Measurements from ENCODE around the gene PCBD2. TPM values are rescaled to one million over a fixed set of nuclear protein-coding genes. Genes with fewer than 3 reads are reported as not detected.

The PCBD2 gene
- polyA plus RNA-seq, 3 donors = 9.0 to 12.6 (median 9.0) TPM

DNA sequence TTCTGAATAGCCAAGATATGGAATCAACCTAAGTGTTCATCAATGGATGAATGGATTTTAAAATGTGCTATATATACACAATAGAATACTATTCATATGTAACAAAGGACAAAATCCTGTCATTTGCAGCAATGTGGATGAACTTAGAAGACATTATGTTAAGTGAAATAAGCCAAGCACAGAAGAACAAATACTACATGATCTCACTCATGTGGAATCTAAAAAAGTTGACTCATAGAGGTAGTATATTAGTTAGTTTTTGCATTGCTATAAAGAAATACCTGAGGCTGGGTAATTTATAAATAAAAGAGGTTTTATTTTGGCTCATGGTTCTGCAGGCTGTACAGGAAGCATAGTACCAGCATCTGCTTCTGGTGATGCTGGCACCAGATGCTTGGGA lies 70.9 kb downstream of the PCBD2 start:
- peaks cover 25 to 41% (median 33%) of the 10 kb centered on the region in 7 donors for H3K9me3 Mint-ChIP-seq
- no peaks in the 10 kb centered on the region for H4K20me1 ChIP-seq (ENCODE audit: insufficient read depth, low read length)
- H3K4me3 ChIP-seq (replicated peaks in 1 of 3; ENCODE audit: low read depth in 2 of 3, low read length in 3 of 3) = no peak overlapping the region
- H3K27ac Mint-ChIP-seq = no peak overlapping the region
- H3K36me3 Mint-ChIP-seq = peaks cover 19 to 31% of the 10 kb centered on the region in 2 donors
- no peak overlapping the region for H2AFZ ChIP-seq (ENCODE audit: insufficient read depth, low read depth, low read length, poor library complexity, severe bottlenecking)
- DNase-seq = no peak
- no peak overlapping the region for H3K4me3 Mint-ChIP-seq
- no peak overlapping the region for H3K27ac ChIP-seq (ENCODE audit: low read depth in 1 of 2, low read length in 2 of 2)
- H3K9me3 ChIP-seq (replicated peaks in 1 of 2; ENCODE audit: control insufficient read depth in 1 of 2, insufficient read depth in 1 of 2, low read length in 2 of 2) = peaks cover 28% of the 10 kb centered on the region in 2 donors
- no peaks in the 10 kb centered on the region for H3K4me1 ChIP-seq (ENCODE audit: control insufficient read depth in 1 of 2, insufficient read depth in 2 of 2, low read length in 2 of 2)
- no peak overlapping the region for H3K9ac ChIP-seq (ENCODE audit: insufficient read depth, low read length, poor library complexity, severe bottlenecking)
- no peaks in the 10 kb centered on the region for H3K79me2 ChIP-seq (ENCODE audit: insufficient read depth, low read length)
- no peak overlapping the region for H3K4me2 ChIP-seq (replicated peaks; ENCODE audit: extremely low read depth, low read length, poor library complexity, severe bottlenecking)
- peaks cover 3 to 5% (median 3%) of the 10 kb centered on the region in 3 donors for H3K27me3 Mint-ChIP-seq (ENCODE audit: low read depth in 3 of 3)
- intact Hi-C loops (cut with micrococcal nuclease) = no loop called here
- no peaks in the 10 kb centered on the region for H3K27me3 ChIP-seq (ENCODE audit: control insufficient read depth in 2 of 2, insufficient read depth in 2 of 2, low read length in 2 of 2)
- peaks cover 0 to 6% of the 10 kb centered on the region in 2 donors for H3K36me3 ChIP-seq (replicated peaks in 1 of 2; ENCODE audit: control insufficient read depth in 1 of 2, insufficient read depth in 2 of 2, low read length in 2 of 2)
- no peaks in the 10 kb centered on the region for H3K4me1 Mint-ChIP-seq
- TF ChIP-seq, protein P1, sequence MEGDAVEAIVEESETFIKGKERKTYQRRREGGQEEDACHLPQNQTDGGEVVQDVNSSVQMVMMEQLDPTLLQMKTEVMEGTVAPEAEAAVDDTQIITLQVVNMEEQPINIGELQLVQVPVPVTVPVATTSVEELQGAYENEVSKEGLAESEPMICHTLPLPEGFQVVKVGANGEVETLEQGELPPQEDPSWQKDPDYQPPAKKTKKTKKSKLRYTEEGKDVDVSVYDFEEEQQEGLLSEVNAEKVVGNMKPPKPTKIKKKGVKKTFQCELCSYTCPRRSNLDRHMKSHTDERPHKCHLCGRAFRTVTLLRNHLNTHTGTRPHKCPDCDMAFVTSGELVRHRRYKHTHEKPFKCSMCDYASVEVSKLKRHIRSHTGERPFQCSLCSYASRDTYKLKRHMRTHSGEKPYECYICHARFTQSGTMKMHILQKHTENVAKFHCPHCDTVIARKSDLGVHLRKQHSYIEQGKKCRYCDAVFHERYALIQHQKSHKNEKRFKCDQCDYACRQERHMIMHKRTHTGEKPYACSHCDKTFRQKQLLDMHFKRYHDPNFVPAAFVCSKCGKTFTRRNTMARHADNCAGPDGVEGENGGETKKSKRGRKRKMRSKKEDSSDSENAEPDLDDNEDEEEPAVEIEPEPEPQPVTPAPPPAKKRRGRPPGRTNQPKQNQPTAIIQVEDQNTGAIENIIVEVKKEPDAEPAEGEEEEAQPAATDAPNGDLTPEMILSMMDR (IDR thresholded peaks at IDR 0.05) = no peak

DNA sequence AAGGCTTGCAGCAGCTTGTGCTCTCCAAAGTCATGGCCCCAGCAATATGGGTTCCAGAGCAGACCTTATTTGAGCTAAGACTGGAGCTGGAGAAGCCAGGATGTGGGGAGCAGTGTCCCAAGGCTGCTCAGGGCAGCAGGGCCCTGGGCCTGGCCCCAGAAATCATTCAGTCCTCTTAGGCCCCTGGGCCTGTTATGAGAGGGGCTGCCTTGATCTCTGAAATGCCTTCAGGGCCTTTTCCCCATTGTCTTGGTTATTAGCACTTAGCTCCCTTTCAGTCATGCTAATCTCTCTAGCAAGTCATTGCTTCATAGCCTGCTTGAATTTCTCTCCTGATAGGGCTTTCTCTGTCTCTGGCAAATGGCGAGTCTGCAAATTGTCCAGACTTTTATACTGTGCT lies 71.9 kb downstream of the PCBD2 start:
- Histone ChIP-seq H3K36me3 (replicated peaks in 1 of 2; ENCODE audit: control insufficient read depth in 1 of 2, insufficient read depth in 2 of 2, low read length in 2 of 2) (peaks cover 0 to 6% of the 10 kb centered on the region in 2 donors), H2AFZ (ENCODE audit: insufficient read depth, low read depth, low read length, poor library complexity, severe bottlenecking) (no peak overlapping the region), H3K4me1 (ENCODE audit: control insufficient read depth in 1 of 2, insufficient read depth in 2 of 2, low read length in 2 of 2) (no peaks in the 10 kb centered on the region), H3K79me2 (ENCODE audit: insufficient read depth, low read length) (no peaks in the 10 kb centered on the region), H3K27me3 (ENCODE audit: control insufficient read depth in 2 of 2, insufficient read depth in 2 of 2, low read length in 2 of 2) (no peaks in the 10 kb centered on the region), H3K9me3 (replicated peaks in 1 of 2; ENCODE audit: control insufficient read depth in 1 of 2, insufficient read depth in 1 of 2, low read length in 2 of 2) (peaks cover 36 to 37% of the 10 kb centered on the region in 2 donors), H3K9ac (ENCODE audit: insufficient read depth, low read length, poor library complexity, severe bottlenecking) (no peak overlapping the region), H3K4me3 (replicated peaks in 1 of 3; ENCODE audit: low read depth in 2 of 3, low read length in 3 of 3) (no peak overlapping the region), H4K20me1 (ENCODE audit: insufficient read depth, low read length) (no peaks in the 10 kb centered on the region), H3K27ac (ENCODE audit: low read depth in 1 of 2, low read length in 2 of 2) (no peak overlapping the region), H3K4me2 (replicated peaks; ENCODE audit: extremely low read depth, low read length, poor library complexity, severe bottlenecking) (no peak overlapping the region)
- WGBS (ENCODE audit: insufficient coverage) = 92% methylated on average over 1 of the region's 1 CpG
- Mint-ChIP-seq H3K4me3 (no peak overlapping the region), H3K9me3 (peaks cover 33 to 51% (median 41%) of the 10 kb centered on the region in 7 donors), H3K27ac (no peak overlapping the region), H3K36me3 (peaks cover 15 to 25% of the 10 kb centered on the region in 2 donors), H3K4me1 (no peaks in the 10 kb centered on the region), H3K27me3 (ENCODE audit: low read depth in 3 of 3) (peaks cover 5 to 6% (median 5%) of the 10 kb centered on the region in 3 donors)
- no peak for DNase-seq
- intact Hi-C loops (cut with micrococcal nuclease) = no loop called here
- TF ChIP-seq, protein P1 (IDR thresholded peaks at IDR 0.05) = no peak

Measured in CD14-positive monocyte (primary cell).